Measurements from ENCODE around the gene ZHX3. TPM values are rescaled to one million over a fixed set of nuclear protein-coding genes. Genes with fewer than 3 reads are reported as not detected.

Gene ZHX3
- total and polyA plus RNA-seq, 9 of the 15 experiments (the other 6 are each of a cell fraction or from before 2014, with no cell fraction given): 0.80 to 14.6 (median 4.9) TPM

- TF ChIP-seq ZBTB43 (CRISPR knock-in tag; IDR thresholded peaks at IDR 0.05): no peak
- no peak for TF ChIP-seq ARID3B (CRISPR knock-in tag; IDR thresholded peaks at IDR 0.05; ENCODE audit: borderline replicate concordance)
- TF ChIP-seq POLR2H (tag; IDR thresholded peaks at IDR 0.05; ENCODE audit: low read depth): no peak
- no peak for TF ChIP-seq BACH1 (tag; IDR thresholded peaks at IDR 0.05)
- TF ChIP-seq ZNF280A (IDR thresholded peaks at IDR 0.05; ENCODE audit: low read depth, partially characterized antibody): no peak
- TF ChIP-seq AFF4 (CRISPR knock-in tag; IDR thresholded peaks at IDR 0.05): no peak
- TF ChIP-seq HNRNPUL1 (IDR thresholded peaks at IDR 0.05; ENCODE audit: low read length): no peak
- TF ChIP-seq MEIS2 (IDR thresholded peaks at IDR 0.05; ENCODE audit: partially characterized antibody): no peak
- no peak for TF ChIP-seq TSC22D4 (tag; IDR thresholded peaks at IDR 0.05)
- TF ChIP-seq GATA2 (CRISPR knock-in tag; IDR thresholded peaks at IDR 0.05): no peak
Measured at GRCh38 chr20:41365777-41366545, 48.4 kb upstream of the ZHX3 start (continued).
